GM12874 (cell line): ENCODE data around the gene GPX1.

Experiments
- CTCF ChIP-seq: IDR thresholded peaks from 2 replicates; pipeline ENCODE4 v1.5.1; 2011; ENCODE audit warnings: low read depth, mild to moderate bottlenecking, control low read depth, low read length, moderate library complexity; ENCODE audit not compliant: insufficient read depth

Gene GPX1

GRCh38 chr3:49371946-49372345, 13.8 kb upstream of the GPX1 start:
- TF ChIP-seq CTCF = no peak

GRCh38 chr3:49370585-49371290, 12.6 kb upstream of the GPX1 start:
- no peak for TF ChIP-seq CTCF

GRCh38 chr3:49362561-49362960, 4.4 kb upstream of the GPX1 start:
- TF ChIP-seq CTCF = no peak

- no peak for TF ChIP-seq CTCF
Observed at GRCh38 chr3:49359623-49360022, 1.5 kb upstream of the GPX1 start.

GRCh38 chr3:49358884-49359225, 702 bp upstream of the GPX1 start:
- no peak for TF ChIP-seq CTCF

GRCh38 chr3:49352890-49353421, 5.2 kb downstream of the GPX1 start:
- no peak for TF ChIP-seq CTCF

GRCh38 chr3:49352281-49352680, 5.9 kb downstream of the GPX1 start:
- TF ChIP-seq CTCF = no peak
